Tibial nerve (tissue), 4 donors: ENCODE measurements around the gene IPO4. TPM values are rescaled to one million over a fixed set of nuclear protein-coding genes. Genes with fewer than 3 reads are reported as not detected.

Source experiments
- DNase-seq, 2 donors: peaks; one replicate each; pipeline ENCODE4 v3.0.0-alpha.2; 2019; ENCODE audit warnings: low spot score in 2 of 2
- H3K27ac ChIP-seq, 4 donors: fragments of 200-600 bp; sonication (generic) in 3 of 4; one replicate each; pipeline ENCODE4 v1.5.1; 2017 to 2019; ENCODE audit warnings: mild to moderate bottlenecking in 1 of 4
- H3K27me3 ChIP-seq, 2 donors: fragments of 200-600 bp; sonication (generic) in 1 of 2; one replicate each; pipeline versions ENCODE4 v1.5.1 to v1.6.0; 2017 to 2019
- H3K36me3 ChIP-seq, 3 donors: fragments of 200-600 bp; sonication (generic); one replicate each; pipeline ENCODE4 v1.5.1; 2018 to 2019
- H3K4me1 ChIP-seq, 4 donors: fragments of 200-600 bp; sonication (generic) in 3 of 4; one replicate each; pipeline ENCODE4 v1.5.1; 2017 to 2019
- H3K4me3 ChIP-seq, 4 donors: fragments of 200-600 bp; sonication (generic) in 3 of 4; one replicate each; pipeline ENCODE4 v1.5.1; 2017 to 2019; ENCODE audit warnings: mild to moderate bottlenecking in 1 of 4, moderate library complexity in 1 of 4
- H3K9me3 ChIP-seq, 4 donors: fragments of 200-600 bp; sonication (generic) in 3 of 4; one replicate each; pipeline ENCODE4 v1.5.1; 2017 to 2019
- CTCF ChIP-seq, 5 experiments: fragments of 200-600 bp in 3 of 5; fragments of 450-650 bp in 2 of 5; sonication (generic) in 3 of 5; IDR thresholded peaks; one replicate each; pipeline ENCODE4 v1.5.1; 2016 to 2019; ENCODE audit warnings: antibody characterized with exemption in 5 of 5, mild to moderate bottlenecking in 3 of 5, moderate library complexity in 2 of 5
- EP300 ChIP-seq, 2 donors: sonication (generic); formaldehyde crosslinking; IDR thresholded peaks; one replicate each; pipeline ENCODE4 v1.6.1; 2017; ENCODE audit warnings: antibody characterized with exemption in 2 of 2, mild to moderate bottlenecking in 1 of 2
- POLR2A ChIP-seq, 2 donors: fragments of 450-650 bp; IDR thresholded peaks; one replicate each; pipeline ENCODE4 v1.6.1; 2017; ENCODE audit warnings: antibody characterized with exemption in 2 of 2, mild to moderate bottlenecking in 2 of 2, moderate library complexity in 2 of 2
- WGBS, 2 donors: methylation state at CpG; one replicate each; pipeline ENCODE4 v1.1.5; 2018; 5-methylcytosine and 5-hydroxymethylcytosine counted together
- total RNA-seq, 4 donors: library from RNA; depleted of rRNA; stranded (reverse); fragments of >200 nt; gene quantifications; one replicate each; pipeline ENCODE4 v1.1.0, GENCODE V29; 2016

Gene IPO4
- total RNA-seq, 4 donors from 2014 or later = 19.4 to 88.5 (median 26.9) TPM

- no peaks in the 10 kb centered on the region for H3K27me3 ChIP-seq
- WGBS, 2 donors = 1 to 2% methylated on average over 24 to 29 of the region's 30 CpGs
- peak within 1 kb of the TSS; percentile 80 to 94 (median 89) for H3K27ac ChIP-seq
- peak; percentile 89 to 91 for DNase-seq
- peak within 1 kb of the TSS; percentile 51 to 98 (median 88) for H3K4me3 ChIP-seq
- peaks cover 0 to 44% (median 23%) of the 10 kb centered on the region in 4 donors for H3K4me1 ChIP-seq
- no peak for TF ChIP-seq CTCF (IDR thresholded peaks at IDR 0.05)
- peak; percentile 12 to 47 for TF ChIP-seq POLR2A (IDR thresholded peaks at IDR 0.05)
- peak; percentile 40 to 83 for TF ChIP-seq EP300 (IDR thresholded peaks at IDR 0.05)
- H3K9me3 ChIP-seq = no peaks in the 10 kb centered on the region
- peaks cover 0 to 33% (median 0%) of the 10 kb centered on the region in 3 donors for H3K36me3 ChIP-seq
These were observed 43.6 kb upstream of the IPO4 start, which contains the start of gene NEDD8 for GRCh38 chr14:24232121-24232644. NEDD8 (minus strand) TSS chr14:24232367; CDS start chr14:24232267, 100 bp downstream.

GRCh38 chr14:24231263-24232120 lies 42.9 kb upstream of the IPO4 start:
- TF ChIP-seq CTCF (IDR thresholded peaks at IDR 0.05) (no peak), POLR2A (IDR thresholded peaks at IDR 0.05) (no peak), EP300 (IDR thresholded peaks at IDR 0.05) (no peak)
- Histone ChIP-seq H3K27me3 (no peaks in the 10 kb centered on the region), H3K36me3 (peaks cover 0 to 28% (median 0%) of the 10 kb centered on the region in 3 donors), H3K4me3 (peak overlapping the region; percentile 51 to 98 (median 88)), H3K4me1 (peaks cover 0 to 40% (median 23%) of the 10 kb centered on the region in 4 donors), H3K27ac (peak overlapping the region in 3 of 4 donors; percentile 80 to 94 (median 93)), H3K9me3 (no peaks in the 10 kb centered on the region)
- 12 to 13% methylated on average over 17 to 23 of the region's 23 CpGs for WGBS, 2 donors
- no peak for DNase-seq

GRCh38 chr14:24228902-24229301 lies 40.3 kb upstream of the IPO4 start:
- 30 to 53% methylated on average over 1 of the region's 1 CpG for WGBS, 2 donors
- H3K4me1 ChIP-seq = peaks cover 0 to 26% (median 20%) of the 10 kb centered on the region in 4 donors

GRCh38 chr14:24226473-24226872 lies 37.9 kb upstream of the IPO4 start:
- 51 to 57% methylated on average over 1 of the region's 1 CpG for WGBS, 2 donors
- TF ChIP-seq POLR2A (IDR thresholded peaks at IDR 0.05) (no peak), CTCF (IDR thresholded peaks at IDR 0.05) (no peak), EP300 (IDR thresholded peaks at IDR 0.05) (no peak)
- Histone ChIP-seq H3K36me3 (peaks cover 0 to 15% (median 0%) of the 10 kb centered on the region in 3 donors), H3K9me3 (no peaks in the 10 kb centered on the region), H3K27me3 (no peaks in the 10 kb centered on the region), H3K27ac (no peak overlapping the region), H3K4me3 (no peak overlapping the region), H3K4me1 (peaks cover 0 to 13% (median 8%) of the 10 kb centered on the region in 4 donors)
- DNase-seq = no peak

More at GRCh38 chr14:24228902-24229301, 40.3 kb upstream of the IPO4 start:
- H3K4me3 ChIP-seq = no peak overlapping the region
- DNase-seq = no peak
- peaks cover 0 to 15% (median 0%) of the 10 kb centered on the region in 3 donors for H3K36me3 ChIP-seq
- H3K9me3 ChIP-seq = no peaks in the 10 kb centered on the region
- H3K27me3 ChIP-seq = no peaks in the 10 kb centered on the region
- no peak overlapping the region for H3K27ac ChIP-seq
- no peak for TF ChIP-seq CTCF (IDR thresholded peaks at IDR 0.05)
- no peak for TF ChIP-seq POLR2A (IDR thresholded peaks at IDR 0.05)
- no peak for TF ChIP-seq EP300 (IDR thresholded peaks at IDR 0.05)
